ENCODE measurements around the gene PTPRN2.

The PTPRN2 gene

DNA sequence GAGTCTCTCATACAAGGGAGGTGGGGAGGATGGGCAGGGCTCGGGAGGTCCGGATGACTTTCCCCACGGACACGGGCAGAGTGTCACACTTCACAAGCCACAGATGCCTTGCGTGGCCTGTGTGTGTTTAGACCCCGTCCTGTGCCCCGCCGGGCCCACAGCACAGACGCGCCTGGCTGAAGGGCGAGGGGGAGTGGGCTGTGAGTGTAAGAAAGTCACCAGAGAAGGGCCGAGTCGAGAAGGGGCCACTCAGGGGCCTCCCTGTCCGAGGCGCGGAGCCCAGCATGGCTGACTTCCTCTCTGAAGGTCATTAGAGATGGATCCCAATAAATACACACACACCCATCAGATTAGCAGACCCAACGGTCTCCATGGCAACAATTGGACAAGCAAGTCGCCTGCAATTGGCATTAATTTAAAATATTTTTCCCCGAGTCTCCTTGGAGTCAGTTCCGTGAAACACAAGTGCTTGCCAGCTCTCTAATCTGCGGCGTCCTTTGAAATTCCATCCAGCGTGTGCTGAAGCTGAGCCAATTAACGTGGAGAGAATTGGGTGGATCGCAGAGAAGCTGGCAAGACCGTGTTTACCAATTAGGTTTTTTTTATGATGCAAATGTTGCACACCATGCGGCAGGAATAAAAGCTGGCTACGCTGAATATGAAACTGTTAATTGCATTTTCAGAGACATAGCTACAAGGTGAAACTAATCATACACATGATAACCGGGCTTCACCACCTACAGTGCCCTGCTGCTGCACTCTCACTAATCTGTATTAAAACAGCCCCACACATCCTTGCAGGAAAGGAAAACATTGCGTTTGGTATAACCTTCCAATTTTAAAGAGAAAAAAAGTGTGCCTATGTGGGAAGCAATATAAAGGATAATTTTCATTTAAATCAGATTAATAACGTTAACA, 571.2 kb downstream of the PTPRN2 start:
- DNase-seq: no peak

DNA sequence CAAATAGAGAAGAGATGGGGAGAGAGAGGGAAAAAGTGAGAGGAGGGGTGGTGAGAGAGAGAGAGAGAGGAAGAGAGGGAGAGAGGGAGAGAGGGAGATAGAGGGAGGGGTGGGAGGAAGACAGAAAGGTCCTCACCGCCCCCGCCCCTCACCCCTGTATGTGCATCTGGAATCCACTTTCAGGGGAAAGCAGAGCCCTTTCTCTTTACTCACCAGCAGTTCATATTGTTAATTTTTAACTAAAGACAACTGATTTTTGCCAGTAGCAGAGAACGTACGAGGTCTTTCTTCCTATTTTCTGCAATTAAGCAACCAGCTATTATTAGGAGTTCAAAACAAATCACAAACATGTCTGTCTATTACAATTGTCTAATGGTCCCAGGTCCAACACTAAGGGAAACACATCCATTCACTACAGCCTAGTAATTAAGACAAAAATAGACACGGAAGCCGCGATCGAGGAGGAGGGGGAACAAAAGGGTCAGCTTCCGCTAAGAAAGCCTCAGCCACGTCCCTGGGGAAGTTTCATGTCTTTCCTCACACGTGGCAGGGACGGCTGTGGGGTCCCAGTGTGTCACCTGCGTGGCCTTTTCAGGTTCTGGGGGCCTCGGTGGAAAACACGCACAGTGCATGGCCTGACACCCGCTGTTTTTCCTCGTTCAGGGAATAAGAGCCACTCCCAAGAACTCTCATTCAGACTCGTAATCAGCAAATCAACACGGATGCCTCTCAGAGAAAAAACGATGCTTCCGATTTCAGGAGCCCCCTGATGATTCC, 572.0 kb downstream of the PTPRN2 start:
- DNase-seq: no peak

DNA sequence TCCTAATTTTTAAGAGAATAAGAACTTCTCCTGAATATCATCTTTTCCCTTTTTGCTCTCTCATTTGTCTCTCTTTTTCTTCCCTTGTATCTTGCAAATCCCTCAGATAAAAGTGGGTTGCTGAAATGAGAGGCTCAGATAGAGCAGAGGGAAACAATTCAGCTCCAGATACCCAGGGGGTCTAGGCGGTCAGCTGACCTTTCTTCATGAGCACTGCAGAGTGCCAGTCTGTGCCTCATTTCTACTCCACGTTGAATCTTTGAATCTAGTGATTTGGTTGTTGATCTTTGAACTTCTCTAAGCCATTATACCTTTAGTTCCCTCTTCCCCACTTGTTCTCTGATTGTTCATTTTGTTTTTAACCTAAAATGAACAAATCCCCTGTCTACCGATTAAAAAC, 572.6 kb downstream of the PTPRN2 start:
- DNase-seq: no peak

DNA sequence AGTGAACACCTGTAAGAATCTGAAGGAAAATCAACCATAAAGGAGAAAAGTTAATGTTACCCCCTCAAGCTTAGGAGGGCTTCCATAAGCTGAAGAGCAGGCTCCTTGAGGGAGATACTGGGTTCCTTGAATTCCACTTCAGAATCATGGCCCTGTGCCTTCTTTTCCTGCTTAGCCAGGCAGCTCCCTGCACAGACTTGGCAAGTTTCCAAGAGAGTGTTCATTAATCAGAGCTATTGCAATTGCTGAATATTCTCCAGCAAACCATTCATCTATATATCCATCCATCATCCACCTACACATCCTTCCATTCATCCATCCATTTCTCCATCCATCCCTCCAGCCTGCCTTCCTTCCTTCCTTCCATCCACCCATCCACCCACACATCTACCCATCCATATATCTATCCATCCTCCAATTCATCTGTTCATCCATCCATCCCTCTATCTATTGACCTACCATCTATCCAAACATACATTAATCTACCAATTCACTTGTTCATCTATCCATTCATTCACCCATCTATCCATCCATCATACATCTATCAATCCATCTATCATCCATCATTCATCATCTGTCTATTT, 574.4 kb downstream of the PTPRN2 start:
- DNase-seq: no peak

DNA sequence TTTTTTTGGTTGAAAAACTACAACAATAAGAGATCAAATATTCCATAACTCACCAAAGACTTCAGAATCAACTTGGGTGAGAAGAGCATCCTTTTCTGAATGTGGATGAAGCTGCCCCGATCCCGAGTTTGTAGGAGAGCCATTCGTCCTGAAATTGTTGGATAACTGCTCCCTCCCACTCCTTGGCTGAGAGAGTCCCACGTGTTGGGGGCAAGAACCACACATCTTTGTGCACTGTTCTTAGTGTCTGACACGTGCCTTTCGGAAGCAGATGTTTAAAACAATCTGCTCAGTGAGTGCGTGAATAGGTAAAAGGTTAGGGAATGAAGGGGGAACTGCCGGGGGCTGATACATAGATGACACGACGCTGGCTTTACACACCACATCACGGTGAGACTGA, 575.7 kb downstream of the PTPRN2 start:
- no peak for DNase-seq

DNA sequence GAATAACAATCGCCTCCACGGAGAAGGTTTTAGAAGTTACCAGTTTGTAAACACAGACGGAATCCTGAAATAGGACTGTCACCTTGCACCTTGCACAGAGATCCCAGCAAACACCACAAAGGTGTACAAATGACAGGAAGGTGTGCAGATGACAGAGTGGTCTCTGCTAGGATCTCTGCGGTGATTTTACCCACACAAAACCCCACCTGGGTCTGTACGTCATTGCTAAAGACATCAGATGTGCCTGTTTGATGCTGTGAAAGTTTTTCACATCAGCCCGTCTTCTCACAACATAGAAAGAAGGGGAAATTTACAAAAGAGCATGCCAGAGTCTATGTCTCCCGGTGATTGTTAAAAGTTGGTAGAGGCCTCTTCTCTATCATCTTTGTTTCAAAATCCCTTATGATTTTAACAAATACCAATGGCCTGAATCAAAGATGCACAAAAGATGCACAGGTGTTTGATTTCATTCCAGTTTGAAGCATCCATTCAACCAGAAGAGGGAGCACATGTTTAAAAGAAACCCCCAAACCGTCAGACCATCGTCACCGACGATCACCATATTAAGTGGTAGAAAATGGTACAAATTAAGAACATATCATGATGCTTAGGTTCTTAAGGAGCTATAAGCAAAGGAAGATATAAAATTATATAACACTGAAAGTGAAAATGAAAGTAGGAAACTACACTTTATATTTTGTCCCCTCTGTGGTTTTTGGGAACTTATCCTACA, 576.5 kb downstream of the PTPRN2 start:
- no peak for DNase-seq

DNA sequence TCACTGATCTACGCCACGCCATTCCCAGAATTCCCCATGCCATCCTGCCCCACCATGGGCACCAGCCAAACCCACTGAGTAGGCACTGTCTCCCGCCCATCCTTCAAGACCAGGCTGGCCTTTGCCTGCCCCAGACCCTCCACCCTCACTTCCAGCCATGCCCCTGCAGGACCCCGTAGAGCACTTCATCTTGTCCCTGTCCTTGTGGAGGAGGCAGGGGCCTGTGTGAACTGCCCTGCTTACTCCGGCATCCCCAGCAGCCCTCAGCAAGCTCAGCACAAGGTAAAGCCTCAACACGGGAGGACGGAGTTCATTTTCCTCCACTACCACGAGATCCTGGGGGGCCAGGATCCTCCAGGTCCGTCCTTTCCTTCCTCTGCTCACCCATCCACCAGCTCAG, 577.7 kb downstream of the PTPRN2 start:
- no peak for DNase-seq

DNA sequence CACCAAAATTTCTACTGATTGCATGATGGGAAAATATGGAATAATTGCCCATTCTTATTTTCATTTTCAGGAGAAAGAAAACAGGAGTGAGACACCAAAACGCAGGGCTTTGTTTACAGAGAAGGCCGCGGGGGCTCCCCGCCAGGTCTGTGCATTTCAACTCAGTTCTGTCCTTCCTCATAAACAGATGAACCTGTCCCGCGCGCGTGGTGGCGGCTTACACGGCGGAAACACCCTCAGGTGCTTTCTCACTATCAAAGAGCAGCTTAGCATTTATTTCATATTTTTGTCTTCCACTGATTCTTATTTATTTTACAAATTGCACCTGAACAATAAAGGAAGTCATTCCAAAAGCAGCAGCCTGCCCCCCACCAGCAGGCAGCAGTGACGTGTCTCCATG, 579.4 kb downstream of the PTPRN2 start:
- DNase-seq: no peak

DNA sequence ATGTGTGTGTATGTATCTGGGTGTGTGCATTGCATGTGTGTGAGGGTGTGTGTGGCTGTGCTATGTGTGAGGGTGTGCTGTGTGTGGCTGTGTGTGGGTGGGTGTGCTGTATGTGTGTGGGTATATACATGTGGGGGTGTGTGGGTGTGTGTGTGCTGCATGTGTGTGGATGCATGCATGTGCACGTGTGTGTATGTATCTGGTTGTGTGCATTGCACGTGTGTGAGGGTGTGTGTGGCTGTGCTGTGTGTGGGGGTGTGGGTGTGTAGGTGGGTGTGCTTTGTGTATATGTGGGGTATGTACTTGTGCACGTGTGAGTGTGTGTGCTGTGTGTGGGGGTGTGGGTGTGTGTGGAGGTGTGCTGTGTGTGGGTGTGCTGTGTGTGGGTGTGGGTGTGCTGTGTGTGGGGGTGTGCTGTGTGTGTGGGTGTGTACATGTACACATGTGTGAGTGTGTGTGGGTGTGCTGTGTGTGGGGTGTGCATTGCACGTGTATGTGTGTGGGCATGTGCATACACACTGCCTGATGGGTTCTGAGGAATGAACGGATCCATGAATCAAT, 579.8 kb downstream of the PTPRN2 start:
- DNase-seq: no peak

DNA sequence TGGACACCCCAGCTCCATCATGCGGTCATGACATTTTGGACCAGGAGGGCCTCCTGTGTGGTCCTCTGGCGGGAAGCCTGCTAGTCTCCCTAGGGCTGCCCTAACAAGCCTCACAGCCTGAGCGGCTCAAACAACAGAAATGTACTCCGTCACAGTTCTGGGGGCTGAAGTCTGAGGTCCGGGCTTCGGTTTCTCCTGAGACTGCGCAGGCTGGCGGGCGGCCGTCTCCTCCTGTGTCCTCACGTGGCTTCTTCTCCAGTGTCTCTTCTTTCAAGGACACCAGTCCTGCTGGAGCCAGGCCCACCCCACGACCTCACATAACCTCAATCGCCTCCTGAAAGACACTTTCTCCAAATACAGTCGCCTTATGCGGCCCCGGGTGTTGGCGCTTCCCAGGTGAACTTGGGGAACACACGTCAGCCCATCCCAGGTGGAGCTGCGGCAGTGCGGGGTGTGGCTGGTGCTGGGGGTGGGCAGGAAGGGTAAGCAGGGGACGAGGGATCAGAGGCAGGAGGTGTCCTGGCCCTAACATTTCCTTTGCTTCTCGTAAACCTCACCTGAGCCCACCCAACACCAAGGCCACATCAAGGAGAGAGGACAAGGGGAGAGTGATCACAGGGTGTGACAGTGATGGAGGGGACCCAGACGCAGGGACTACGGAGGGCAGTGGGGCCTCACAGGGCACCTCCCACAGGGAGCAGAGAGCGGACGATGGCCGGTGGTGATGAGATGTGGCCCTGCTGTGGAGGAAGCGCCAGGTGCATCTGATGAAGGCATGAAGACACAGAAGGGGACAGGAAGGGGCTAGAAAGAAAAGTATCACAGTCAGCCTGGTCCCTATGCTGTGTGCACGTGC, 580.6 kb downstream of the PTPRN2 start:
- DNase-seq: no peak

DNA sequence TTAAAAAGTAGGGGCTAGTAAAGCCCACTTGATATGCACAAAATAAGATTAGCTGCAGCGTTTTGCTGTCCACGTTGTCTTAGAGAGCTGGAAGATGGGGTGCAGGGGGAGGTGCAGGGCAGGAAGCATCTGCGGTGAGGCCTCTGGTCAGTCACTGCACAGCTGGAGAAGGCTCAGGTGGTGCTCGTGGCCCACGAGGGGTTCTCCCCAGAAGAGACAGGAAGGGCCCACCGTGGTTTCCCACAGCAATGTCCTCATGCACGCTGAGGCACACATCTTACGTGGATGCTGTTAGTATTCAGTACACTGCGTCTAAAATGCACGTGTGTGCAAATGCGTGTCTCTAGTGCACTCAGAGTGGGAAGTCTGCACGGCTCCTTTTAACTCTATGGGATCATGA, 582.1 kb downstream of the PTPRN2 start:
- no peak for DNase-seq

DNA sequence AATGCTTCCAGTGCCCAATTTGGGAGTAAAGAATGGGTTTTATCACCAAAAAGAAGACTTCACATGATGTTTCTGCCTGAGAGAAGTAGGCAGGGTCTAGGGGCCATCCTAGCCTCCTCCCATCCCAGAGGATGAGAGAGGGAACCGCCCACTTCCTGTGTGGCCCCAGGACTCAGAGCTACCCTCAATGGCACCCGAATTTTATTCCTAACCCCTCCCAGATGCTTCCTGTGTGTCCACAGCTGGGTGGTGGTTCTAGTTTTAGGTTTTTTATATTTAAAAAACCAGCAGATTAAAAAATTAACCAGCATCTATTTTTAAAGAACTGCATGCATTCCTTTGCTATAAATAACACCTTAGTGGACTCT, 583.5 kb downstream of the PTPRN2 start:
- DNase-seq: no peak

DNA sequence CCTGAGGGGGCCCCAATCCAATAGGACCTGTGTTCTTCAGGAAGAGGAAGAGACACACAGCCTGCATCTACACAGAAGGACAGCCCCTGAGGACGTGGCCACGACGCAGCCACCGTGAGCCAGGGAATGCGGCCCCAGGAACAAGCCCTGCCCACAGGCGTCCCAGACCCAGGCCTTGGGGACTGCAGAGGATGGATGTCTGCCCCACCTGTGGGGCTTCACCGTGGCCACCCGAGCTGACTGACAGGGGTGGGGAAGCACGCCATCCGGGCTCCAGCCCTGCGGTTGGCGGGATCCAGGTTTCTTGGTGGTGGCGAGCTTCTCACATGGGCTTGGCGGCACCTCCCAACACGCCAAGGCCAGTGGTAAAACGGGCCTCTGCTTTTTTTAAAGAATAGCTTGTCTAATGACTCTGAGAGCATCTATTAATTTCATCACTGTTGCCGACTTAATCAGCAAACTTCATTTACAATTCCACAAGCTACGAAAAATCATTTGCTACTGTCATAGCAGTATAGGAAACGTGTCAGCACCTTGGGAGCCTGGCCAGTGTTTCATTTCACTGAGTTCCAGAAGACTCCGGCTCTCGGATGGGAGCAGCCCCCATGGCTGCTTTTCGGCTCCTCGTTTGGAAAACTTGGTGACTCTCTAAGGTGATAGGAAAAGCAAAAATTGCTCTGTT, 584.0 kb downstream of the PTPRN2 start:
- DNase-seq: no peak

DNA sequence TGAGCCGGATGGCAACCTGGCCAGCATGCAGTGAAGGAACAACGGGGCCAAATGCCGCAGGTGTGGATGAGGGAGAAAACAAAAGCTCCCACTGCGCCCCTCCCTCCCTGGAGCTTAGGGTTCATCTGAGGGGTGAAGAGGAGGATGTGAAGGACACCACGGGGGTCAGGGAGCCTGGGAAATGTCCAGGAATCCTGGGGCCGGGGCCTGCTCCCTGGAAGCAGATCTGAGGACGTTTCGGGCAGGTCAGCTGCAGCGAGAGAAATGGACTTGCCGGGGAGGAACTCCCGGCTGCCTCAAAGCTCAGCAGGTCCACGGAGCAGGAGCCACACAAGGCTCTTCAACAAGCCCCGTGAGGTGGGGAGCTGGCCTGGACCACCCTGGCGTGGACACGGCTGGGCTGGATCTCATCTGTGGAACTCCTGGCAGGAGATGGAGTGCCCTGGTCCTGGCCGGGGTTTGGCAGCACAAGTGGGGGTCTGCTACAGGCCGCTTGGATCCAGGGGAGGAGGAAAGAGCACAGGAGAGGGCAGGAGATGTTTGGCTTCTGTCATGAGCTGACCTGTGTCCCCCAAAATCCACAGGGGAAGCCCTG, 585.0 kb downstream of the PTPRN2 start:
- DNase-seq: no peak

DNA sequence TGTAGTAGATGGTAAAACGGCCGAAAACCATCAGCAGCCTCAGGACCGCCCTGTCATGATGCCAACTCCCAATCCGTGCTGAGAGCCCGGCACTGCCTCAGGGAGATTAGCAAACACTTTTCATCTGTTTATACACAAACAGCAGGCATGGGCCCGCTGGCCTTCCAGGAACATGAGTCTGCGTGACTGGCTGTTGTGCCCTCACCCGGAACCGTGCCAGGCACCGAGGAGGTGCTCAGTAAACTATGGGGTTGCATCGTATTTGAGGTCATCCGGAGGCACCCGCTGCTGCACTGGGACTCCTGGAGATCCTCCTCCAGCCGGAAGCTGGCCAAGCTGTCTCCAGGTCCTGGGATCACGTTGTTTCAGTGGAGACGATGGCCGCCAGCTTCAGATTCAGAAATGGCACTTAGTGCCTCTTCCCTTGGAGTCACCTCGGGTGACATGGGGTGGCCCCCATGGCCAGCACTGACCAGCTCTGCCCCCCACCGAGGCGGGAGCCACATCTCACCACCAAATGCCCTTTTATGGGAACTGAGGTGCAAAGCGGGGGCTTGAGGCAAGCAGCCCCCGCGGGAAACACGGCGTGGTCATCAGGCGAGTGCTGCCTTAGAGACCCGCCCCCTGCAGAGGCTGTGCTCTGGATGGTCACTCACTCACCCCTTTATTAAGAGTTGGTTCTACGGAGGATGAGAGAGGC, 585.9 kb downstream of the PTPRN2 start:
- DNase-seq: no peak

DNA sequence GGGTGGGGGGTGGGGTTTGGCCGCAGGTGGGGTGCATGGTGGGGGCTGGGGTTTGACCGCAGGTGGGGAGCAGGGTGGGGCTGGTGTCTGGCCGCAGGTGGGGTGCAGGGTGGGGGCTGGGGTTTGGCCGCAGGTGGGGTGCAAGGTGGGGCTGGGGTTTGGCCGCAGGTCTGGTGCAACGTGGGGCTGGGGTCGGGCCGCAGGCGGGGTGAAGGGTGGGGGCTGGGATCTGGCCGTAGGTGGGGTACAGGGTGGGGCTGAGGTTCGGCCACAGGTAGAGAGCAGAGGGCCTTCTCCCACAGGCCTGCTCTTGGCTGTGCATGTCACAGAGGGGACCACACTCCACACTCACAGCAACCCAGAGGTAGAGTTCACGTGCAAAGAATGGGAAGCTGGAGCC, 586.6 kb downstream of the PTPRN2 start:
- DNase-seq: no peak

DNA sequence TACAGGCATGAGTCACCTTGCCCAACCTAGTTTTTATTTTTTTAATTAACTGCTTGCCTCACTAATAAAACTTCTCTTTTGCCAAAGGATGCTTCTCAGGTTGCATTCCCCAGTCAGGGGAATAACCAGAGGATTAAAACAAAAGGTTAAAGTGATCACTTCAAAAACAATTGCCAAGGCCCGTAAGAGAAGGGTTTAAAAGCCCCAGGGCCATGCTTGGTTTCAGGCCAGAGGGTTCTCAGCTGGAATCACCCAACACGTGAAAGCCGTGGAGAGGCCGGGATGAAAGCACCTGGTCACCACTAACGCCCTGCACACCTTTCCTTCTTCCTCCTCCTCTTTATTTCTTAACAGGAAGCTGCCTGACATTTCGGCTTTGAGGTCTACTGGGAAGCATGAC, 587.5 kb downstream of the PTPRN2 start:
- no peak for DNase-seq

DNA sequence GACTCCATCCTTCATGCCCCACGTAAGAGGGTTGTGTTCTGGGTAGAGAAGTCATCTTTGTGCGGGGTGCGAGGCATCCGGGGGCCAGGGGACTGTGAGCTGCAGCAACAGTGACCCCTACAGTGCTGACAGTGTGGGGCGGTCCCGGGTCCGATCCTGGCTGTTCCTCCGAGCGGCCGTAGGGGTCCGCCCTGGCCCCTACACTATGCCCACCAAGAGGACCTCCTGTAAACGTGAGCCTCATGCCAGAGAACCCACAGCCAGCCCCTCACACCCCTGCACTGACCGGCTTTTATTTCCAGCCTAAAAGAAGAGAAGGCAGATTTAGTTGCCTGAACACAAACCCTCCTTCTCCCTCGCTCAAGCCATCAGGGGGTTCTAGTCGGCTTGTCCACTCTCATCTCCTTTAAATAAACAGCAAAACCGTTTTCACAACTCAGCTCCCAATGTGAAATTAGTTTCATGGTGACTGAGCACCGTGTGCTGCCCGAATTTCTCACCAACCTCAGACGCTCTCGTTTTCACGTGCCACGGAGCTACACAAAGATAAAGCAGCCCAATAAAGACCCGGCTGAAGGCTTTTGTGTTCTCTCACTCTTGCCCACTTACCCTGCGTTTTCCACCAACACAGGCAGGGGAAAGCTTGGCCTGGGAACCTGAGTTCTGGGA, 588.6 kb downstream of the PTPRN2 start:
- no peak for DNase-seq

DNA sequence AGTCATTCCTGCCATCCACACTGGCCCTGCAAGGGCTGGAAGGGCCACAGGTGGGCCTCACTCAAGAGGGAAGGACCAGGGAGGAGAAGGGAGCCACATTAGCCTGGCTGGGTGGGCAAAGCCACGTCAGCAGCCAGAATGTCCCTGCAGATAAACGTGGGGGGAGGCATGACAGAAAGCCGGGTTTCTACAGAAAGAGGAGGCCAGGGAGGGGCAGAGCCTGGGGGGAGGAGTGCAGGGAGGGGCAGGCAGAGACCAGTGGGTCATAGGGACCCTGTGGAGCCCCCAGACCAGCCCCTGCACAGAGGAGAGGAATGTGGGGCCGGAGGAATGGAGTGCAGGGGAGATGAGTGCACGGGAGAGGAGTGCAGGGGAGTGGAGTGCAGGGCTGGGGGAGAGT, 590.2 kb downstream of the PTPRN2 start:
- DNase-seq: no peak

DNA sequence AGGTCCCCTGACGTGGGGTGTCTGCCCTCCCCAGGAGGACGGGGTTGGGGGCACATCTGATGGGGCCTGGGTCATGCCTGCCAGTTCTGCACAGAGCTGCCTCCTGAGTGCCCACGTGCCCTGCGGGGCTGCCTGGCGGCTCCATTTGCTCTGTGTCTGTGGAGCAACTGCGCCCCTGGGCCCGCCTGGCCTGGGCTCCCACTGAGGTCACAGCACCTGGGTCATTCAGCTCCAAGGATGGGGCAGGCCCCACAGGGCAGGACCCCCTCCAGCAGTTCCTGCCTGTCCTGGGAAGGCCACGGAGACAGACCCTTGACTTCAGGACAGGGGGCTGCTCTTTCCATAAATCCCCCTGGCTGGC, 590.6 kb downstream of the PTPRN2 start:
- DNase-seq: no peak

Data from activated CD4-positive, alpha-beta T cell treated with anti-CD3 and anti-CD28 coated beads, Interleukin-2, Interleukin-6, amounts not matched to agents 100 ng/mL and 50 ng/mL, durations not matched to agents 16 hours and 8 hours (primary cell).